Endothelial cell of umbilical vein (primary cell): ENCODE results near the gene ENOX2.

Experiments
- CTCF ChIP-seq, 2 donors: IDR thresholded peaks; 1 replicate in 1 of 2; 2 replicates in 1 of 2; pipeline ENCODE4 v1.5.1; 2011; ENCODE audit warnings: low read length in 2 of 2, mild to moderate bottlenecking in 2 of 2, moderate library complexity in 2 of 2, control low read depth in 1 of 2, inconsistent platforms in 1 of 2, low read depth in 1 of 2; ENCODE audit not compliant: insufficient read depth in 1 of 2; ENCODE audit errors: extremely low read depth in 1 of 2
- EZH2 ChIP-seq: IDR thresholded peaks from 2 replicates; pipeline ENCODE4 v1.6.1; 2012; ENCODE audit warnings: borderline replicate concordance, low read depth, mild to moderate bottlenecking, moderate library complexity, low read length, inconsistent platforms; ENCODE audit not compliant: severe bottlenecking
- FOS ChIP-seq: IDR thresholded peaks from 2 replicates; pipeline ENCODE4 v1.6.1; 2011; ENCODE audit warnings: mild to moderate bottlenecking, low read length, moderate library complexity, borderline replicate concordance; ENCODE audit not compliant: insufficient read depth
- GATA2 ChIP-seq: IDR thresholded peaks from 2 replicates; pipeline ENCODE4 v1.7.0; 2011; ENCODE audit warnings: low read depth, mild to moderate bottlenecking, moderate library complexity, mixed read lengths, low read length; ENCODE audit not compliant: insufficient read length, insufficient read depth
- JUN ChIP-seq: IDR thresholded peaks from 2 replicates; pipeline ENCODE4 v1.6.1; 2011; ENCODE audit warnings: borderline replicate concordance, low read depth; ENCODE audit not compliant: insufficient read length, insufficient read depth
- MAX ChIP-seq: IDR thresholded peaks from 2 replicates; pipeline ENCODE4 v1.6.1; 2011; ENCODE audit not compliant: insufficient read depth, insufficient read length
- POLR2A ChIP-seq: IDR thresholded peaks from 2 replicates; pipeline ENCODE4 v1.6.1; 2012; ENCODE audit warnings: low read depth, mild to moderate bottlenecking, control low read depth, low read length

- TF ChIP-seq POLR2A (no peak), GATA2 (no peak), CTCF (IDR thresholded peaks at IDR 0.05; ENCODE audit: extremely low read depth in 1 of 2, insufficient read depth in 1 of 2, low read depth in 1 of 2, low read length in 2 of 2) (no peak), MAX (no peak), EZH2 (no peak), JUN (no peak), FOS (no peak)
Measured at GRCh38 chrX:130895299-130895698, 7.7 kb downstream of the ENOX2 start.
